HL-60 (cell line): ENCODE results near the gene MX2.

Source experiments
- DNase-seq, 2 experiments: peaks; one replicate each; pipeline ENCODE4 v3.0.0-alpha.2; 2010 to 2020; ENCODE audit warnings: low read depth in 1 of 2, low spot score in 1 of 2
- H3K27ac ChIP-seq: fragments of 250-450 bp; sonication (Bioruptor Pico); replicated peaks from 2 replicates; pipeline ENCODE4 v1.5.1; 2020; ENCODE audit warnings: mild to moderate bottlenecking, moderate library complexity
- H3K27me3 ChIP-seq: fragments of 250-450 bp; sonication (Bioruptor Pico); 2 replicates; pipeline ENCODE4 v1.5.1; 2021; ENCODE audit warnings: mild to moderate bottlenecking, moderate library complexity; ENCODE audit not compliant: insufficient read depth, poor library complexity, severe bottlenecking
- H3K4me3 ChIP-seq: replicated peaks from 2 replicates; pipeline ENCODE4 v1.5.1; 2011; ENCODE audit warnings: mild to moderate bottlenecking, control low read depth, low read length; ENCODE audit not compliant: insufficient read depth
- CTCF ChIP-seq: IDR thresholded peaks from one replicate; pipeline ENCODE4 v1.5.1; 2011; ENCODE audit warnings: low read length, control low read depth, inconsistent platforms; ENCODE audit not compliant: insufficient read depth
- GABPA ChIP-seq: IDR thresholded peaks from 2 replicates; pipeline ENCODE4 v1.6.1; 2012; ENCODE audit warnings: low read depth
- POLR2AphosphoS5 ChIP-seq: IDR thresholded peaks from 2 replicates; pipeline ENCODE4 v1.6.1; 2012; ENCODE audit warnings: low read depth
- REST ChIP-seq: IDR thresholded peaks from 2 replicates; pipeline ENCODE4 v1.6.1; 2012; ENCODE audit warnings: low read depth; ENCODE audit not compliant: insufficient replicate concordance
- SPI1 ChIP-seq: IDR thresholded peaks from 2 replicates; pipeline ENCODE4 v1.6.1; 2012; ENCODE audit warnings: low read depth, mild to moderate bottlenecking, borderline replicate concordance

The MX2 gene

GRCh38 chr21:41437729-41438128 lies 75.9 kb downstream of the MX2 start:
- Histone ChIP-seq H3K27ac (no peak overlapping the region), H3K27me3 (no peaks in the 10 kb centered on the region), H3K4me3 (no peak overlapping the region)
- no peak for DNase-seq
- no peak for TF ChIP-seq CTCF
- no peak for TF ChIP-seq SPI1
- no peak for TF ChIP-seq REST
- no peak for TF ChIP-seq POLR2AphosphoS5
- no peak for TF ChIP-seq GABPA

- no peak for DNase-seq
- Histone ChIP-seq H3K27ac (no peak overlapping the region), H3K27me3 (no peaks in the 10 kb centered on the region), H3K4me3 (no peak overlapping the region)
- TF ChIP-seq SPI1 (no peak), POLR2AphosphoS5 (no peak), REST (no peak), CTCF (no peak), GABPA (no peak)
These were observed 76.7 kb downstream of the MX2 start for GRCh38 chr21:41438425-41439113.

GRCh38 chr21:41439248-41439647 lies 77.4 kb downstream of the MX2 start:
- Histone ChIP-seq H3K27ac (no peak overlapping the region), H3K4me3 (no peak overlapping the region), H3K27me3 (no peaks in the 10 kb centered on the region)
- DNase-seq: no peak
- no peak for TF ChIP-seq POLR2AphosphoS5
- TF ChIP-seq REST: no peak
- no peak for TF ChIP-seq CTCF
- no peak for TF ChIP-seq GABPA
- no peak for TF ChIP-seq SPI1
